ENCODE data around the gene ZHX3. TPM values are rescaled to one million over a fixed set of nuclear protein-coding genes. Genes with fewer than 3 reads are reported as not detected.

Gene ZHX3
- polyA plus RNA-seq, 3 donors: 20.9 to 24.0 (median 23.3) TPM

DNA sequence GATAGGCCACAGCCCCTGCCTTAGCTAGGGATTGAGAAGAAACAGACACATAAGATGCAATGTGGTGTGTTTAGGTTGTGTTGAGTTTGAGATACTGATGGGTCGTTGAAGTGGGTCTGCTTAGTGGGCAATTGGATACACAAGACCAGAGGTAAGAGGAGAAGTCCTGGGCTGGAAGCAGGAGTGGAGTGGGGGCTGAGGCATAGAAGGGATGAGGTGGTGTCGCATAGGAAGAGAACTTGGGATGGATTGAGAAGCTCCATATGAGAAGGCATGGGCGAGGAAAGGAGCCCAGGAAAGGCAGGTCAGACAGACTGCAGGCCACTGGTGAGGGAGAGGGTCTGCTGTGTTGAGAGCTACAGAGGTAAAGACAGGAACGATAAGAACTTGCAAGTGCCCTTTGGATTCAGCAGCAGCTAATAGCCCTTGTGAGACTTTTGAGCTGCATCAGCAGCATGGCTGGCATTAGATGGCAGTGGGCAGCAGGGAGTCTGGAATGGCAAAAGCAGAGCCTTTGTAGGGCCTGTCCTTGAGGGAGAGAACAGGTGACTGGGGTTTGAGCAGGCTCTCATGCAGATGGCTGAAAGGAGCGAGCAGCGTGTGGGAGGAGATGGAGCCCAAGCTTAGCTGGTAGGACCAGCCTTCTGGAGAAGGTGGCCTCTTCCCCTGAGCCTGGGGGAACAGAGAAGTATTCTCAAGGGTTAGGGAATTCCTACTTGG lies 147.0 kb downstream of the ZHX3 start:
- no peak for DNase-seq (ENCODE audit: extremely low read depth in 1 of 11, low read depth in 9 of 11, low spot score in 4 of 11)

GRCh38 chr20:41169791-41170351 lies 147.7 kb downstream of the ZHX3 start:
- no peak for DNase-seq (ENCODE audit: extremely low read depth in 1 of 11, low read depth in 9 of 11, low spot score in 4 of 11)

DNA sequence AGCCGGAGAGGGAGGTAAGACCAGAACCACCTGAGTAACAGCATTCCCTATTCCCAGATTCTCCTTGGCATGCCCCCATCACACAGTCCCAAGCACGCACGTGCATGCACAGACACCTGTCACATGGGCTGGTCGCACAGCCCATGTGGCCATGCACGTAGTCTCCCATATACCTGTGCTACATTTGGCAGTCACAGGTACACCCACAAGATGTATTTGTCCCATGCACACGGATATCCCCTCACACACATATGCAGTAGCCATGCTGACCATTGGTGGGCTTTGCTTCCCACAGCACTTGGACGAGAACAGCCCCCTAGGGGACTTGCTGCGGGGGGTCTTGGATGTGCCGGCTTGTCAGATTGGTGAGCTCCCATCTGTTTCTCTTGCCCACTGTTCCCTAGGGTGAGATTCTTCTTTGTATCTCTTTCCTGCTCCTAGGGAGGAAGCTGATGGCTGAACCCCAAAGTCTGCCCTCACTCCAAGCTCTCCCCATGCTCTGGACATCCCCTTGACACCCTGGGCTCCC lies 148.3 kb downstream of the ZHX3 start:
- DNase-seq (ENCODE audit: extremely low read depth in 1 of 11, low read depth in 9 of 11, low spot score in 4 of 11): no peak

GRCh38 chr20:41168281-41169161 lies 149.0 kb downstream of the ZHX3 start:
- DNase-seq (ENCODE audit: extremely low read depth in 1 of 11, low read depth in 9 of 11, low spot score in 4 of 11): no peak

DNA sequence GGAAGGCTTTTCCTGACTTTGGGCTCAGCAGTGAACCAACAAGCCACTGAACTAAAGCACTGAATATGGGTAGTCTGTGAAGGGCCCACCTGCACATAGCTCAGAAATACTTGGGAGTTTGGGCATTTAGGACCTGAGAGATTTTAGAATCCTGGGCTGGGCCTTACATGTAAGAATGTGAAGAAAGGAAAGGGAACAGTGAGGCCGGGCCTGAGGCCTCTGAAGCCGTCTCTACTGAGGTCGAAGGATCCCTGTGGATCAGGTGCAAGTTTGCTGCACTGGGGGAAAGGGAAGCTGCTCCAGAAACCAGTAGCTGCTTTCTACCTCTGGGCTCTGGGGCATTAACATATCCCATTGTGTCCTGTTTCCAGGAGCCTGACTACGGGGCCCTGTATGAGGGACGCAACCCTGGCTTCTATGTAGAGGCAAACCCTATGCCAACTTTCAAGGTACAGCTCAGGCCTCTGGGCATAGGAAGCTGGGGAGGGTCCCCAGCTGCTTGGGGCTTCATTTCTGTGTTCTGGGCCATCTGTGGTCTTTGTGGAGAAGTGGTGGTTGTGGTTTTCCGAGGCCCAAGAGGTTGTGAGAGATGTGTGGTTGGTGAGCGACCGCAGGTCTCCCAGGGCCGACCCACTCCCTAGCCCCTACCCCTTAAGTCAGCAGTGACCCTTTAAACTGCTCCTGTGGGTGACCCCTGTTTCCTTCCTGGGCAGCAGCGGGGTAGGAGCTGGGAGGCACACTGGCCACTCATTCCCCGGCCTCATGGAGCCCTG lies 149.9 kb downstream of the ZHX3 start:
- no peak for DNase-seq (ENCODE audit: extremely low read depth in 1 of 11, low read depth in 9 of 11, low spot score in 4 of 11)

- DNase-seq (ENCODE audit: extremely low read depth in 1 of 11, low read depth in 9 of 11, low spot score in 4 of 11): no peak
Measured at GRCh38 chr20:41167118-41167470, 150.4 kb downstream of the ZHX3 start.

GRCh38 chr20:41166201-41167117 lies 151.1 kb downstream of the ZHX3 start:
- no peak for DNase-seq (ENCODE audit: extremely low read depth in 1 of 11, low read depth in 9 of 11, low spot score in 4 of 11)

- no peak for DNase-seq (ENCODE audit: extremely low read depth in 1 of 11, low read depth in 9 of 11, low spot score in 4 of 11)
Measured at GRCh38 chr20:41165001-41165882, 152.3 kb downstream of the ZHX3 start.

DNA sequence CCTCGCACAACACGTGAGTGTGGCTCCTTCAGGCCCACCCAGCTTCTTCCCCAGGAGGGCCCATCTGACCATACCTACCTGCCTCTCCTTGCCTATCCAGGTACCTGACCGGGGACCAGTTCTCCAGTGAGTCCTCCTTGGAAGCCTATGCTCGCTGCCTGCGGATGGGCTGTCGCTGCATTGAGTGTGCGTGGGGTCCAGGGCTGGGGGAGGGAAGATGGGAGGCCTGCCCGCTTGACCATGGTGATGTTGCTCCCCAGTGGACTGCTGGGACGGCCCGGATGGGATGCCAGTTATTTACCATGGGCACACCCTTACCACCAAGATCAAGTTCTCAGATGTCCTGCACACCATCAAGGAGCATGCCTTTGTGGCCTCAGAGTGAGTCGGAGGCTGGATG lies 153.7 kb downstream of the ZHX3 start:
- DNase-seq (ENCODE audit: extremely low read depth in 1 of 11, low read depth in 9 of 11, low spot score in 4 of 11): no peak

DNA sequence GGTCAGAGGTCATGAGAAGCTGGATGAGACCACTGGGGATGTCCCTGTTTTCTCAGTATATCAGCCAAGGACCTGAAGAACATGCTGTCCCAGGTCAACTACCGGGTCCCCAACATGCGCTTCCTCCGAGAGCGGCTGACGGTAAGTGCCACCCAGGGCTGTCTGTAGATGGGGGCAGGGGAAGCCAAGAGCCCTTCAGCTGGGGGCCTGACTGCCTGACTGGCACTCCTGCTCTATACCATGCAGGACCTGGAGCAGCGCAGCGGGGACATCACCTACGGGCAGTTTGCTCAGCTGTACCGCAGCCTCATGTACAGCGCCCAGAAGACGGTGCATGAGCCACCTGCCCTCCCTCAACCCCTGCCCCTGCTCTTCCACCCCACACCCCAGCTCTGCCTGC lies 155.1 kb downstream of the ZHX3 start:
- DNase-seq (ENCODE audit: extremely low read depth in 1 of 11, low read depth in 9 of 11, low spot score in 4 of 11): no peak

GRCh38 chr20:41161886-41162285 lies 155.6 kb downstream of the ZHX3 start:
- no peak for DNase-seq (ENCODE audit: extremely low read depth in 1 of 11, low read depth in 9 of 11, low spot score in 4 of 11)

- no peak for DNase-seq (ENCODE audit: extremely low read depth in 1 of 11, low read depth in 9 of 11, low spot score in 4 of 11)
Measured at GRCh38 chr20:41160686-41161085, 156.8 kb downstream of the ZHX3 start.

DNA sequence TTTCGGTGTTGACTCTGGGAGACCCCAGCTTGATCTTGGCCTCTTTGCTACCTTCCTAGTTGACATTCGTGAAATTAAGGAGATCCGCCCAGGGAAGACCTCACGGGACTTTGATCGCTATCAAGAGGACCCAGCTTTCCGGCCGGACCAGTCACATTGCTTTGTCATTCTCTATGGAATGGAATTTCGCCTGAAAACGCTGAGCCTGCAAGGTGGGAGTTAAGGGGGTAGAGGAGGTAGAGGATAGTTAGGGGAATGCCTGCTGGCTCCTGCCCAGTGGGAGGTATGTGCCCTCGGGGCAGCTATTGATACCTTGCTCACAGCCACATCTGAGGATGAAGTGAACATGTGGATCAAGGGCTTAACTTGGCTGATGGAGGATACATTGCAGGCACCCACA lies 158.0 kb downstream of the ZHX3 start:
- DNase-seq (ENCODE audit: extremely low read depth in 1 of 11, low read depth in 9 of 11, low spot score in 4 of 11): no peak

GRCh38 chr20:41158082-41158625 lies 159.4 kb downstream of the ZHX3 start:
- DNase-seq (ENCODE audit: extremely low read depth in 1 of 11, low read depth in 9 of 11, low spot score in 4 of 11): no peak

GRCh38 chr20:41155261-41155660 lies 162.3 kb downstream of the ZHX3 start:
- no peak for DNase-seq (ENCODE audit: extremely low read depth in 1 of 11, low read depth in 9 of 11, low spot score in 4 of 11)

DNA sequence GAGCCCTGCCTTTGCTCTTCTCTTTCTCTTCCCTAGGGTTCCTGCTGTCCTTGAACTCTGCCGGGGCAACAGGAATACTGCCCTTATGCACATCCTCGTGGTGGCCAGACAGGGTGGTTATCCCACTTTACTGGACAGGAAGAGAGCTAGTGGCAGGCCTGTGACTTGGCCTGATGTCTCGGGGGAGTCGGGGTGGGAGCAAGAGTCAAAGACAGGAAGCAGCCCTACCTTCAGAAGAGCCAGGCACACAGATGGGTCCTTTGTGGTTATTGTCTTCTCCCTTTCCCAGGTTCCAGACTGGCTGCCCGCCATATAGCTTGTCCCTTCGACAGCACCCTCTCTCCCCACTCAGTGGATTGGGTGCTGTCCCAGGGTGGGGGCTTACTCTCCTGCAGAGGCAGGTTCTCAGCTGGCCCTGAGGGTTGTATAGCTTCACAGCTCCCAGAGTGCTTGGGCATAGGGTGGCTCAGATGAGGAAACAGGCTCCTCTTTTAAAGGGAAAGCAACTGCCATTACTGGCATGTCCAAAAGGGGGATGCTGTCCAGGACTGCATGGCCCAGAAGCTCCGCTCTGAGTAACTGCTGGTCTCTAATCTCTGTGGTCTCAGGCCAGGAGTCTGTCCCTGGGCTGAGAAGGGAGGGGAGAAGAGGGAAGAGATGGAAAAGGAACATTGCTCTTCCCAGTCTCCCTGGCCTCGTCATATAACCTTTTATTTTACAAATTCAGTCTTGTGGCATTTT lies 162.9 kb downstream of the ZHX3 start:
- no peak for DNase-seq (ENCODE audit: extremely low read depth in 1 of 11, low read depth in 9 of 11, low spot score in 4 of 11)
